ENCODE data around the gene UNCX.

UNCX gene

DNA sequence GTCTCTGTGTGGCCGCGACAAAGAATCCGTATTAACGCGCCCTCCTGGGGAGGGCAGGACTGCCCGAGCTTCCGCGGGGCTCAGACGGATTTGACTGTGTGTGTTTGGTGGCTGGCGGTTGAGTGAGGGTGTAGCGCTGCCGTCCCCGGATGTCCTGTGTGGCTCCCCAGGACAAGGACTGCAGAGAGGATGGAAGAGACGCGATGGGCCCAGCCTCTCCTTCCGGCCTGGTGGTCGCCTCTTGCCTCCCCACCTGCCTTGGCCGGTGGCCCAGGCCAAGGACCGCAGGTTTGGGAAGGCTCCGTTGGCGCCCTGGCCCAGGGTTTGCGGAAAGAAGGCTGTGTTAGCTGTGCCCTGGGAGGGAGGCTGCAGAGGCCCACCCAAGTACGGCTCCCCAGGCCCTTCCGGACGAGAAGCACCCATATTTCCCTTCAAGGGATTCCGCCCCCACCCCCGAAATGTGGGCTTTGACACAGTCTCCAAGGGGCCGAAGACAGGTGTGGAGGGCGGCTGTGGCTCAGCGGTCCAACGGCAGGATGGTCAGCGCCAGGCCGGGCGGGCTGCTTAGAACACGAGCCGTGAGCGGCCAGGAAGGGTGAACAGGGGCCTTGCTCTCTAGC is 2.3 kb downstream of the UNCX start:
- no peak overlapping the region for H3K4me3 ChIP-seq (ENCODE audit: low read depth, low read length)
- no peak overlapping the region for H3K27ac ChIP-seq (ENCODE audit: low read depth, low read length)
- H3K27me3 ChIP-seq (ENCODE audit: control insufficient read depth, insufficient read depth, low read length) = peaks cover 97% of the 10 kb centered on the region
- H3K9ac ChIP-seq (ENCODE audit: low read depth, low read length) = no peak overlapping the region
- peaks cover 24% of the 10 kb centered on the region; the same call in 1 of the 2 replicates for H3K4me1 ChIP-seq (ENCODE audit: control insufficient read depth, insufficient read depth, low read length)
- no peaks in the 10 kb centered on the region for H3K36me3 ChIP-seq (ENCODE audit: control insufficient read depth, insufficient read depth, low read length)
- H3K9me3 ChIP-seq (ENCODE audit: control insufficient read depth, insufficient read depth, low read length) = no peaks in the 10 kb centered on the region

DNA sequence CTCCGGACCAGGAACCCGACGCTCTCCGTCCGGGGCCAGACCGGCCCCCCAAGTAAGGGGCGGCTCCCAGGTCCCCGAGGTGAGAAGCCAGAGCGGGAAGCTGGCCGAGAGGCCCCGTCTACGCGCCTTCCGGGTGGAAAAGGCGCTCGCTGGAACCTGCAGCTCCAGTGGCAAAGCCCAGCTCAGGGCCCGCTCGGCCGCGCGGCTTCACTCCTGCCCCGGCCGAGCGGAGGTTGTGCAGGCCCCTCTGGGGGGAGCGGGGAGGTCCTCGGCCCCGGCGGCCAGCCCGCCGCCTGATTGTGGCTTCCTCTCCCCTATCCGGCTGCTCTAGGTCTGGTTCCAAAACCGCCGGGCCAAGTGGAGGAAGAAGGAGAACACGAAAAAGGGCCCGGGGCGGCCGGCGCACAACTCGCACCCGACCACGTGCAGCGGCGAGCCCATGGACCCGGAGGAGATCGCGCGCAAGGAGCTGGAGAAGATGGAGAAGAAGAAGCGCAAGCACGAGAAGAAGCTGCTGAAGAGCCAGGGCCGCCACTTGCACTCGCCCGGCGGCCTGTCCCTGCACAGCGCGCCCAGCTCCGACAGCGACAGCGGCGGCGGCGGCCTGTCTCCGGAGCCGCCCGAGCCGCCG is 2.9 kb downstream of the UNCX start:
- H3K4me3 ChIP-seq (ENCODE audit: low read depth, low read length) = no peak overlapping the region
- H3K9ac ChIP-seq (ENCODE audit: low read depth, low read length) = no peak overlapping the region
- no peaks in the 10 kb centered on the region for H3K9me3 ChIP-seq (ENCODE audit: control insufficient read depth, insufficient read depth, low read length)
- no peak overlapping the region for H3K27ac ChIP-seq (ENCODE audit: low read depth, low read length)
- peaks cover 99% of the 10 kb centered on the region for H3K27me3 ChIP-seq (ENCODE audit: control insufficient read depth, insufficient read depth, low read length)
- peaks cover 25% of the 10 kb centered on the region; the same call in 1 of the 2 replicates for H3K4me1 ChIP-seq (ENCODE audit: control insufficient read depth, insufficient read depth, low read length)
- H3K36me3 ChIP-seq (ENCODE audit: control insufficient read depth, insufficient read depth, low read length) = no peaks in the 10 kb centered on the region

DNA sequence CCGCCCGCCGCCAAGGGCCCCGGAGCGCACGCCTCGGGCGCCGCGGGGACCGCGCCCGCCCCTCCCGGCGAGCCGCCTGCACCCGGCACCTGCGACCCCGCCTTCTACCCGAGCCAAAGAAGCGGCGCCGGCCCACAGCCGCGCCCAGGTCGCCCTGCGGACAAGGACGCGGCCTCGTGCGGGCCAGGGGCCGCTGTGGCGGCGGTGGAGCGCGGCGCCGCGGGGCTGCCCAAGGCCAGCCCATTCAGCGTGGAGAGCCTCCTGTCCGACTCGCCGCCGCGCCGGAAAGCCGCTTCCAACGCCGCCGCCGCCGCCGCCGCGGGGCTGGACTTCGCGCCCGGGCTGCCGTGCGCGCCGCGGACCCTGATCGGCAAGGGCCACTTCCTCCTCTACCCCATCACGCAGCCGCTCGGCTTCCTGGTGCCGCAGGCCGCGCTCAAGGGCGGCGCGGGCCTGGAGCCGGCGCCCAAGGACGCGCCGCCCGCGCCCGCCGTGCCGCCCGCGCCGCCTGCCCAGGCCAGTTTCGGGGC is 3.5 kb downstream of the UNCX start:
- H3K4me3 ChIP-seq (ENCODE audit: low read depth, low read length) = no peak overlapping the region; the same call in 1 of the 2 replicates
- peaks cover 99% of the 10 kb centered on the region for H3K27me3 ChIP-seq (ENCODE audit: control insufficient read depth, insufficient read depth, low read length)

DNA sequence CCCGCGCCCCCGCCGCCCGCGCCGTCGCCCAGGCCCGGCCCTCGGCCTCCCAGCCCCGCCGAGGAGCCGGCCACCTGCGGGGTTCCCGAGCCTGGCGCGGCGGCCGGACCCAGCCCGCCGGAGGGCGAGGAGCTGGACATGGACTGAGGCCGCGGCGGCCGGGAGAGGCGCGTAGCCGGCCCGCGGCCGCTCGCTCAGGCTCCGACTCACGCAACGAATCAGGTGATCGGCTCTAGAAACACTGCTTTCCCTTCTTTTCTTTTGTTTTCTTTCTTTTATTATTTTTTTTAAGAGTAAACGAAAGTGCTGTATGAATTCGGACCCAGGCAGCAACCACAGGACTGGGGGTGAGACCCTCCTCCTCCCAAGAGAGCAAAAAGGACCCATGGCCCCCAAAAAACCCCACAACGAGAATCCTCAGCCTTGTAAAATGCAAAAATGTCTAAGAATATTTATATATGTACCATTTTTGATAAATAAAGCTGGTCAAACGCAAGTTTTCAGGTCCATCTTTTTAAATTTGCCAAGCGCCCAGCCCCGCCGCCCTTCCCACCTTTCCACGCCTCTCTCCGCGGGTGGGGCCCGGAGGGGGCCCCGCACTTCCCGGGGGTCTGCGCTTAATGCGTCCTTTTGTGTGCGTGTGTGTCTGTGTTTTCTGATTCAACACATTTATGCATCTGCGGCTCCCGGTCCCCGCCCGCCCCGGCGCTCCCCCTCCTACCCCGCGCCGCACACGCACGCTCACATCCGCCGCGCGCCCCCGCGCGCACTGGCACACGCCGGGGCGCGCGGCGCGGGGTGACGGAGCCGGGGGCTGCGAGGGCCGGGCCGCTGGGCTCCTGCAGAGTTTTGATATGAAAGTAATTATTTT is 4.4 kb downstream of the UNCX start:
- peaks cover 99% of the 10 kb centered on the region for H3K27me3 ChIP-seq (ENCODE audit: control insufficient read depth, insufficient read depth, low read length)
- no peak overlapping the region for H3K9ac ChIP-seq (ENCODE audit: low read depth, low read length)
- H3K36me3 ChIP-seq (ENCODE audit: control insufficient read depth, insufficient read depth, low read length) = no peaks in the 10 kb centered on the region
- H3K27ac ChIP-seq (ENCODE audit: low read depth, low read length) = no peak overlapping the region
- H3K4me3 ChIP-seq (ENCODE audit: low read depth, low read length) = no peak overlapping the region
- no peaks in the 10 kb centered on the region for H3K9me3 ChIP-seq (ENCODE audit: control insufficient read depth, insufficient read depth, low read length)
- H3K4me1 ChIP-seq (ENCODE audit: control insufficient read depth, insufficient read depth, low read length) = peaks cover 25% of the 10 kb centered on the region; the same call in 1 of the 2 replicates

More for the DNA sequence above, 3.5 kb downstream of the UNCX start:
- no peaks in the 10 kb centered on the region for H3K9me3 ChIP-seq (ENCODE audit: control insufficient read depth, insufficient read depth, low read length)
- H3K9ac ChIP-seq (ENCODE audit: low read depth, low read length) = no peak overlapping the region
- H3K4me1 ChIP-seq (ENCODE audit: control insufficient read depth, insufficient read depth, low read length) = peaks cover 25% of the 10 kb centered on the region; the same call in 1 of the 2 replicates
- no peaks in the 10 kb centered on the region for H3K36me3 ChIP-seq (ENCODE audit: control insufficient read depth, insufficient read depth, low read length)
- no peak overlapping the region for H3K27ac ChIP-seq (ENCODE audit: low read depth, low read length)

DNA sequence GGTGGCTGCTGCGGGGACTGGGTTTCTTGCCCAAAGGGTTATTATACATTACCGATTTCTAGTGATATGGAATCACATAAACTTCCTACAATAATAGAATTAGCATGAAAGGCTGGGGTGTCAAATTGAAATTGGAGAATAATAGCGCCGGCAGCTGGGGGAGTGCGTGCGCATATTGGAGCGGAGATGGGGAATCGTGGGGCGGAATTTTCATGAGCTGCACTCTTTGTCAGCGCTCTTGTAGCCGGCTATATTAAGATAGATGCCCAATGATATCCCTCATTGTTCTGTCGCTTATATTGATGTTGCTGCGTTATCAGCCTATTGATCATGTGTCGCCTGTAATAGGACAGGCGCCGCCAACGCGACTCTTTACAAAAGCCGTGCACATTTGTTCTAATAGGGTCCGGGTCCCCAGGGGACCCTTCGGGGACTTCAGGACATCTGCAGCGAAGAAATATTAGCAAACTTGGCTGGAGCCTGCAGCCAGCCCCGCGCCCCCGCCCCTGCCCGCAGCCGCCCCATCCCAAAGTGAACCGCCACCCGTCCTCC is 5.1 kb downstream of the UNCX start:
- Histone ChIP-seq H3K9ac (ENCODE audit: low read depth, low read length) (no peak overlapping the region), H3K4me1 (ENCODE audit: control insufficient read depth, insufficient read depth, low read length) (peaks cover 25% of the 10 kb centered on the region; the same call in 1 of the 2 replicates), H3K27me3 (ENCODE audit: control insufficient read depth, insufficient read depth, low read length) (peaks cover 99% of the 10 kb centered on the region), H3K36me3 (ENCODE audit: control insufficient read depth, insufficient read depth, low read length) (no peaks in the 10 kb centered on the region), H3K27ac (ENCODE audit: low read depth, low read length) (no peak overlapping the region), H3K4me3 (ENCODE audit: low read depth, low read length) (no peak overlapping the region), H3K9me3 (ENCODE audit: control insufficient read depth, insufficient read depth, low read length) (no peaks in the 10 kb centered on the region)

DNA sequence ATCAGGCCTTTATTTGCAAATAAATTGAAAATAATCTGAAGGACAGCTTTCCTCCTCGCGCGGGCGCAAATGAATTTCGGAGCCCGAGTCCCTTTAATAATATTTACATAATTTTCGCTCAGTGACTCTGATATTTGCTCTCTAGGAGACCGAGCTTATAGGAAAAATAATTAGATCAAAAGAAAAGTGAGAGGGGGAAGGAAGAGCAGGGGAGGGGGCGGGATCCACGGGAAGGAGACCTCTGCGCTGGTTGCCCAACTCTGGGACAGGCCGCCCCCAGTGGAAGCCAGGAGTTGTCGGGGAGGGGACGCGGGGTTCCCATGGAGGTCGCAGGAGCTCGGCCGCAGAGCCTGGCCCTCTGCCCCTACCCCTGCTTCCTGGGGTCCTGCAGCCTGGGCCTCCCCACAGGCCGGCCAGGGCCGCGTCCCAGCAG is 5.8 kb downstream of the UNCX start:
- Histone ChIP-seq H3K9me3 (ENCODE audit: control insufficient read depth, insufficient read depth, low read length) (no peaks in the 10 kb centered on the region), H3K36me3 (ENCODE audit: control insufficient read depth, insufficient read depth, low read length) (no peaks in the 10 kb centered on the region), H3K4me1 (ENCODE audit: control insufficient read depth, insufficient read depth, low read length) (peaks cover 25% of the 10 kb centered on the region; the same call in 1 of the 2 replicates), H3K27ac (ENCODE audit: low read depth, low read length) (no peak overlapping the region), H3K27me3 (ENCODE audit: control insufficient read depth, insufficient read depth, low read length) (peaks cover 100% of the 10 kb centered on the region), H3K9ac (ENCODE audit: low read depth, low read length) (no peak overlapping the region), H3K4me3 (ENCODE audit: low read depth, low read length) (no peak overlapping the region)

DNA sequence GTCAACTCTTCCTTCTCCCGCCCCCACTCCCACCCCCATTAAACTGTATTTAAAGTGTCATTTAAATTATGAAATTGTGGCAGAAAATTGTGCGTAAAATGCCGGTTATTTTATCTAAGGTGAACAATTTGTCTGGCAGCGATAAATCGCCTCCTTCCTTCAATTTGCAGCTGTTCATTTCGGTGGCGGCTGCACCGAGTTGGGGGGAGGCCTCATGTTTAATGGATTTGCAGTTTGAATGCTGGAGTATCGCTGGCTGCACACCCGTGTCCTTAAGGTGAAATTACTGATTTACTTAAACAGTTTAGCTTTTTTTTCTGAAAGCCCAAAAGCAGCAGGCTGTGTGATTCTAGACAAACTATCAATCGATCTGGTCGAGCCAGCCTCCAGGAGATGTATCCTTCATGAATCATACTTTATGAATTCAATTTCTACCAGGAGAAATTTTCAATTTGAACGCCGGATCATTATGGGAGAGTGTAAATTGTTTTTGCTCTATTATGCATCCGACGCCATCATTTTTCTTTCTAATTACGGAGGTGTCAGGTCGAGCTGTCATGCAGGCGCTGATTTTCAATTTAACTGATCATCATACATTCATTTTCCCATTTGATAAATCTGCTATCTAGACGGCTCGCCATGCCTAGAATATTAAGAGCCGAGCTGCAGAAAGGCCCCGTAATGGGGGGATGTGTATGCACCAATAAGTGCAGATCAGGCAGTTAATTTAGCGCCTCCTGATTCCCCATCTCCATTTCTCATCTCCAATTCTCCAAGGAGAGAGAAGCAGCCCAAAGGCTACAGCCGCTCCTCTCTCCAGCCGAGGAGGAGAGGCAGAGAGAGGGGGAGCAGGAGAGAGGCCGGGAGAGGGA is 6.5 kb downstream of the UNCX start:
- H3K9ac ChIP-seq (ENCODE audit: low read depth, low read length) = no peak overlapping the region
- H3K9me3 ChIP-seq (ENCODE audit: control insufficient read depth, insufficient read depth, low read length) = no peaks in the 10 kb centered on the region
- H3K4me1 ChIP-seq (ENCODE audit: control insufficient read depth, insufficient read depth, low read length) = peaks cover 30% of the 10 kb centered on the region; the same call in 1 of the 2 replicates
- H3K27me3 ChIP-seq (ENCODE audit: control insufficient read depth, insufficient read depth, low read length) = peaks cover 100% of the 10 kb centered on the region
- H3K36me3 ChIP-seq (ENCODE audit: control insufficient read depth, insufficient read depth, low read length) = no peaks in the 10 kb centered on the region
- H3K4me3 ChIP-seq (ENCODE audit: low read depth, low read length) = no peak overlapping the region
- no peak overlapping the region for H3K27ac ChIP-seq (ENCODE audit: low read depth, low read length)

DNA sequence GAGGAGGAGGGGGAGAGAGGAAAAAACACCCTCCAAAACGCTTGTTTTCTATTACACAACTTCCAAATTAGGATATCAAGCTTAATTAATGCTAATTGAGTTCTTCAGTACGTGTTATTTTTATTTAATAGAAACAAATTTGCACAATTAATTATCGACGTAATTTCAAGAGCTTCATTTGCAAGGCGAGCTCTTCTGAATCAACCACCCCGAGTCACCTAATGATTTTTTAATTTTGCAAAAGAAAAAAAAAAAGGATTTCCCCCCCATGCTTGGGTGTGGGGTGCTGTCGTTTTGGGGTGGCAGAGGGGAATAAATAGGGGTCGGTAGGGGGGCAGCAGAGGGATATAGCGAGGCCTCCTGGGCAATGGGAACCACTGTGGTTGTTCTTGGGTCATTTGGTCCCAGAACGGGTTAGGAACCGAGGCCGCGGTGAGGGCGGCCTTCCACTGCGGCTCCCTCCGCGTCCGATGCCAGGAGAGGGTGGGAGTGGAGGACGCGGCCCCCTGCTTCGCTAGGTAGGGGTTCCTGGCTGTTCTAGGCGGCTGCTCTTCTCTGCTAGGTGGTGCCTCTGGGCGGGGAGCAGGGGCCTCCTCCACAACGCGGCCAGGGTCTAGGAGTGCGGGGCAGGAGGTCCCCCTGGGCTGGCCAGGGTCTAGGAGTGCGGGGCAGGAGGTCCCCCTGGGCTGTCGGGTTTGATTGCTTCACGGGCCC is 7.3 kb downstream of the UNCX start:
- H3K9me3 ChIP-seq (ENCODE audit: control insufficient read depth, insufficient read depth, low read length) = no peaks in the 10 kb centered on the region
- no peak overlapping the region for H3K27ac ChIP-seq (ENCODE audit: low read depth, low read length)
- H3K27me3 ChIP-seq (ENCODE audit: control insufficient read depth, insufficient read depth, low read length) = peaks cover 100% of the 10 kb centered on the region
- H3K4me1 ChIP-seq (ENCODE audit: control insufficient read depth, insufficient read depth, low read length) = peaks cover 29% of the 10 kb centered on the region
- no peaks in the 10 kb centered on the region for H3K36me3 ChIP-seq (ENCODE audit: control insufficient read depth, insufficient read depth, low read length)
- no peak overlapping the region; the same call in 1 of the 2 replicates for H3K4me3 ChIP-seq (ENCODE audit: low read depth, low read length)
- no peak overlapping the region for H3K9ac ChIP-seq (ENCODE audit: low read depth, low read length)

DNA sequence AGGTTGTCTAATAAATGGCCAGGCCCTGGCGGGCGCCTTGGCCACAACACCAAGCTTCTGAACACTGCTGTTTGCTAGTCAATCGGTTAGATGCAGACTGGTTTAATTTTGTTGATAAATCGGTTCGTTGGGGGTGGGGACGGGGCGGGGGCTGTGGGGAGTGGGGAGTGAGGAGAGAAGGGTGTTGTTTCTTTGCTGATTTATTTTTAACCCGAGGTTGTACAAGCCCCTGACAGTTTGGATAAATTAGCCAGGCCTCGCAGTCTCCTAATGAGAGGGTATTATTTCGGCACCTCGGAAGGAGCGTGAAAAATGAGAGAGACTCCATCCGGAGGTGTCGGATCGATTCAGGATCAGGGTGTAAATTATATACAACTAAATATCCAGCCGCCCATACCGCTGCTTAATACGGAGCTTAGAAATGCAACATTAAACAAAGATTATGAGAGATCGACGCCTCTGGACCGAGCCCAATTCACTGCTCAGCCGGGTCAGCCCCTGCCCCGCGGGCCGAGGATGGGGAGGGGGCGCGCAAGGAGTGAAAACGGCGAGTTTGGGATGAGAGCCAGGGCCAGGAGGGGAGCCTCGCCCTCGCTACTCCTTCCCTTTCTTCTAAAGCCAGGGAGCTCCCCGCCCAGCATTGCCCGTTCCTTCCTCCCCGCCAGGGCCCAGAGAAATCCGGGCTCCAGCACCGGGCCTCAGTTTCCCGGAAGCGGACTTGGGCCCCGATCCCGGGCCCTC is 8.0 kb downstream of the UNCX start:
- H3K9me3 ChIP-seq (ENCODE audit: control insufficient read depth, insufficient read depth, low read length) = no peaks in the 10 kb centered on the region
- no peak overlapping the region; the same call in 1 of the 2 replicates for H3K4me3 ChIP-seq (ENCODE audit: low read depth, low read length)
- H3K36me3 ChIP-seq (ENCODE audit: control insufficient read depth, insufficient read depth, low read length) = no peaks in the 10 kb centered on the region
- H3K4me1 ChIP-seq (ENCODE audit: control insufficient read depth, insufficient read depth, low read length) = peaks cover 25% of the 10 kb centered on the region
- H3K27me3 ChIP-seq (ENCODE audit: control insufficient read depth, insufficient read depth, low read length) = peaks cover 100% of the 10 kb centered on the region
- H3K27ac ChIP-seq (ENCODE audit: low read depth, low read length) = no peak overlapping the region
- no peak overlapping the region for H3K9ac ChIP-seq (ENCODE audit: low read depth, low read length)

Measured in HUES48 (cell line).